Mucosa of descending colon (tissue), 3 donors: ENCODE measurements around the gene PAX3. TPM values are rescaled to one million over a fixed set of nuclear protein-coding genes. Genes with fewer than 3 reads are reported as not detected.

ENCODE experiments used
- ATAC-seq: fragments of 200-7000 bp; cut with Tn5 transposase; one replicate; pipeline ENCODE4 v1.9.1; 2020; ENCODE audit warnings: mild to moderate bottlenecking, moderate library complexity
- DNase-seq, 3 donors: peaks; one replicate each; pipeline ENCODE4 v3.0.0-alpha.2; 2020
- H3K36me3 ChIP-seq: fragments of 200-600 bp; one replicate; pipeline ENCODE4 v1.8.0; 2021; ENCODE audit warnings: low read depth, mild to moderate bottlenecking
- H3K4me1 ChIP-seq: fragments of 200-600 bp; one replicate; pipeline ENCODE4 v1.8.0; 2021; ENCODE audit warnings: low read depth, mild to moderate bottlenecking
- H3K4me3 ChIP-seq: fragments of 200-600 bp; one replicate; pipeline ENCODE4 v1.8.0; 2021; ENCODE audit warnings: mild to moderate bottlenecking
- H3K9me3 ChIP-seq: fragments of 200-600 bp; one replicate; pipeline ENCODE4 v1.8.0; 2021; ENCODE audit warnings: mild to moderate bottlenecking
- CTCF ChIP-seq: fragments of 200-600 bp; IDR thresholded peaks from one replicate; pipeline ENCODE4 v1.8.0; 2022; ENCODE audit warnings: antibody characterized with exemption, mild to moderate bottlenecking
- intact Hi-C, 2 donors: fragments of 100-400 bp; cut with DNase I in 1 of 2; cut with micrococcal nuclease in 1 of 2; formaldehyde crosslinking; loops; one replicate each; pipeline versions ENCODE4 v1.11.0 to v1.11.1; 2022; cut with DNase I, micrococcal nuclease
- total RNA-seq, 3 donors: library from RNA; stranded (reverse); fragmentation: NEBNext Ultra II Directional in 2 of 3; extraction: Animal tissue kit (Norgen Biotek cat#: 25700) in 2 of 3; gene quantifications; one replicate each; pipeline versions ENCODE4 v1.2.1 to v1.2.4, GENCODE V29; 2021 to 2023
- donor health status: DM: no; HTN: no; CAD: no; lungs with moderate emphysema.
- donor health status: DM: no; HTN: no; CAD: no.
- donor health status: DM: no; HTN: yes; CAD: no.

Gene PAX3
- total RNA-seq, 3 donors from 2014 or later, result not detected

GRCh38 chr2:222315443-222316121 lies 16.8 kb upstream of the PAX3 start:
- DNase-seq (no peak), ATAC-seq (no peak)
- Histone ChIP-seq H3K4me1 (peaks cover 20% of the 10 kb centered on the region), H3K36me3 (no peaks in the 10 kb centered on the region), H3K4me3 (no peak overlapping the region), H3K9me3 (no peaks in the 10 kb centered on the region)
- intact Hi-C loops, result loop anchor here (5.0 kb wide), 1 partner anchor 247 kb away; no protein-coding TSS in a partner anchor
- no peak for TF ChIP-seq CTCF

GRCh38 chr2:222313816-222314215 lies 15.0 kb upstream of the PAX3 start:
- ATAC-seq, result no peak
- no peaks in the 10 kb centered on the region for H3K36me3 ChIP-seq
- H3K4me1 ChIP-seq, result peaks cover 9% of the 10 kb centered on the region
- no peaks in the 10 kb centered on the region for H3K9me3 ChIP-seq
- DNase-seq, result no peak
- TF ChIP-seq CTCF, result no peak
- intact Hi-C loops, result no loop called here
- H3K4me3 ChIP-seq, result no peak overlapping the region

GRCh38 chr2:222311978-222312738 lies 13.4 kb upstream of the PAX3 start:
- no peak for DNase-seq
- intact Hi-C loops, result no loop called here
- Histone ChIP-seq H3K4me3 (no peak overlapping the region), H3K36me3 (no peaks in the 10 kb centered on the region), H3K9me3 (no peaks in the 10 kb centered on the region), H3K4me1 (peaks cover 4% of the 10 kb centered on the region)
- ATAC-seq, result no peak
- TF ChIP-seq CTCF, result no peak

- H3K9me3 ChIP-seq, result no peaks in the 10 kb centered on the region
- peaks cover 11% of the 10 kb centered on the region for H3K4me1 ChIP-seq
- no peak for TF ChIP-seq CTCF
- no peak overlapping the region for H3K4me3 ChIP-seq
- no peak for ATAC-seq
- no peak for DNase-seq
- intact Hi-C loops, result no loop called here
- H3K36me3 ChIP-seq, result no peaks in the 10 kb centered on the region
Measured at GRCh38 chr2:222311319-222311977, 12.7 kb upstream of the PAX3 start.

- H3K36me3 ChIP-seq, result no peaks in the 10 kb centered on the region
- H3K4me3 ChIP-seq, result no peak overlapping the region
- peaks cover 17% of the 10 kb centered on the region for H3K4me1 ChIP-seq
- no peak for DNase-seq
- H3K9me3 ChIP-seq, result no peaks in the 10 kb centered on the region
- intact Hi-C loops, result no loop called here
- no peak for ATAC-seq
- no peak for TF ChIP-seq CTCF
Measured at GRCh38 chr2:222310747-222311318, 12.0 kb upstream of the PAX3 start.
